PC-9 (cell line): ENCODE data around the gene STARD10. TPM values are rescaled to one million over a fixed set of nuclear protein-coding genes. Genes with fewer than 3 reads are reported as not detected.

Source experiments
- BruUV-seq: library from RNA; stranded (reverse); fragments of 400-500 nt; replicated peaks from 2 replicates; lab custom pipeline; 2021; lab: Mats Ljungman, UMichigan
- CTCF ChIA-PET: fragments of 300-600 bp; sonication (Branson Sonifier 250); formaldehyde crosslinking; loops from one replicate; lab custom pipeline; 2022; ENCODE audit warnings: antibody characterized with exemption; lab: Charles Lee
- POLR2A ChIA-PET: fragments of 300-600 bp; sonication (Branson Sonifier 250); formaldehyde crosslinking; loops from one replicate; lab custom pipeline; 2022; ENCODE audit warnings: antibody characterized with exemption; ENCODE audit not compliant: unreplicated experiment; lab: Charles Lee
- DNase-seq, 2 experiments: peaks; one replicate each; pipeline versions ENCODE4 v3.0.0 to v3.0.0-alpha.2; 2015 to 2022; ENCODE audit warnings: mixed read lengths in 1 of 2
- H2AFZ ChIP-seq: fragments of 200-600 bp; sonication (generic); 2 replicates; pipeline ENCODE4 v1.8.1; 2017; ENCODE audit warnings: antibody characterized with exemption
- H3F3A ChIP-seq: fragments of 200-600 bp; sonication (generic); 2 replicates; pipeline ENCODE4 v1.8.1; 2017; ENCODE audit warnings: antibody characterized with exemption, mild to moderate bottlenecking, low read depth; ENCODE audit not compliant: insufficient read depth
- H3K27ac ChIP-seq: fragments of 200-600 bp; sonication (generic); 2 replicates; pipeline ENCODE4 v1.6.1; 2016; ENCODE audit warnings: mixed run types
- H3K27me3 ChIP-seq: fragments of 200-600 bp; sonication (generic); 2 replicates; pipeline ENCODE4 v1.6.1; 2016; ENCODE audit warnings: low read depth, mixed run types; ENCODE audit not compliant: insufficient read depth
- H3K36me3 ChIP-seq: fragments of 200-600 bp; sonication (generic); 2 replicates; pipeline ENCODE4 v1.6.1; 2016; ENCODE audit warnings: low read depth, mixed run types
- H3K4me1 ChIP-seq: fragments of 200-600 bp; sonication (generic); replicated peaks from 2 replicates; pipeline ENCODE4 v1.6.1; 2016; ENCODE audit warnings: mixed run types; ENCODE audit not compliant: insufficient read depth
- H3K4me2 ChIP-seq: fragments of 200-600 bp; sonication (generic); 2 replicates; pipeline ENCODE4 v1.6.1; 2017; ENCODE audit warnings: mixed run types
- H3K4me3 ChIP-seq: fragments of 200-600 bp; sonication (generic); 2 replicates; pipeline ENCODE4 v1.6.1; 2016; ENCODE audit warnings: mixed run types
- H3K79me2 ChIP-seq: fragments of 200-600 bp; sonication (generic); 2 replicates; pipeline ENCODE4 v1.6.1; 2017; ENCODE audit warnings: low read depth, mixed run types
- H3K9me2 ChIP-seq: fragments of 200-600 bp; sonication (generic); 2 replicates; pipeline ENCODE4 v1.8.1; 2017; ENCODE audit warnings: mild to moderate bottlenecking; ENCODE audit not compliant: insufficient read depth
- H3K9me3 ChIP-seq: fragments of 200-600 bp; sonication (generic); 2 replicates; pipeline ENCODE4 v1.8.1; 2016; ENCODE audit warnings: low read depth; ENCODE audit not compliant: insufficient read depth
- H4K20me1 ChIP-seq: fragments of 200-600 bp; sonication (generic); 2 replicates; pipeline ENCODE4 v1.8.1; 2017; ENCODE audit not compliant: insufficient read depth
- CTCF ChIP-seq: fragments of 200-600 bp; sonication (generic); conservative IDR thresholded peaks from 2 replicates; pipeline ENCODE4 v1.6.1; 2017; ENCODE audit warnings: mixed run types, antibody characterized with exemption, mild to moderate bottlenecking, moderate library complexity
- EZH2 ChIP-seq: fragments of 200-600 bp; sonication (generic); IDR thresholded peaks from 2 replicates; pipeline ENCODE4 v1.8.0; 2017; ENCODE audit warnings: antibody characterized with exemption, low read depth
- intact Hi-C: fragments of 100-400 bp; cut with micrococcal nuclease; formaldehyde crosslinking; loops from one replicate; pipeline ENCODE4 v1.10.0; 2022; ENCODE audit not compliant: unreplicated experiment
- total RNA-seq: library from RNA; stranded (reverse); gene quantifications from 2 replicates; pipeline ENCODE4 v1.2.3, GENCODE V29; 2021

STARD10 gene
- total RNA-seq, 1 experiment from 2014 or later = 145 TPM

GRCh38 chr11:72780296-72781062 is 13.4 kb downstream of the STARD10 start:
- peaks cover 71% of the 10 kb centered on the region for H3K4me1 ChIP-seq
- peaks cover 46% of the 10 kb centered on the region for H3K79me2 ChIP-seq
- peak overlapping the region; percentile 84 for H2AFZ ChIP-seq
- no peak for DNase-seq
- H3K4me3 ChIP-seq = peak overlapping the region; percentile 96
- no peaks in the 10 kb centered on the region for H3K9me2 ChIP-seq
- intact Hi-C loops = no loop called here
- no peak overlapping the region; the same call in 1 of the 2 replicates for H3K27ac ChIP-seq
- ChIA-PET POLR2A (interaction anchor here (0.7 kb wide), 2 partner anchors 10 to 624 kb away, joined by 3 to 9 read pairs; no protein-coding TSS in a partner anchor), CTCF (no interaction called here)
- no peaks in the 10 kb centered on the region for H3K9me3 ChIP-seq
- no peaks in the 10 kb centered on the region for H3K27me3 ChIP-seq
- BruUV-seq = no TSS peak
- H3F3A ChIP-seq = peaks cover 45% of the 10 kb centered on the region
- TF ChIP-seq CTCF = no peak
- no peak for TF ChIP-seq EZH2
- peaks cover 5% of the 10 kb centered on the region; the same call in 1 of the 2 replicates for H4K20me1 ChIP-seq
- peaks cover 9% of the 10 kb centered on the region; the same call in 1 of the 2 replicates for H3K36me3 ChIP-seq
- peak overlapping the region; percentile 88 for H3K4me2 ChIP-seq

GRCh38 chr11:72779495-72780128 is 14.2 kb downstream of the STARD10 start:
- TSS peak; percentile 34 for BruUV-seq
- Histone ChIP-seq H3K9me2 (no peaks in the 10 kb centered on the region), H3K27me3 (no peaks in the 10 kb centered on the region), H3F3A (peaks cover 37% of the 10 kb centered on the region), H2AFZ (no peak overlapping the region), H3K79me2 (peaks cover 54% of the 10 kb centered on the region), H3K4me1 (peaks cover 62% of the 10 kb centered on the region), H3K27ac (no peak overlapping the region), H3K9me3 (no peaks in the 10 kb centered on the region), H3K36me3 (peaks cover 9% of the 10 kb centered on the region; the same call in 1 of the 2 replicates), H3K4me2 (peak overlapping the region; percentile 88), H4K20me1 (peaks cover 9% of the 10 kb centered on the region; the same call in 1 of the 2 replicates), H3K4me3 (peak overlapping the region; percentile 96; the same call in 1 of the 2 replicates)
- ChIA-PET CTCF (no interaction called here), POLR2A (interaction anchor here (0.6 kb wide), 1 partner anchor 515 kb away, joined by 3 read pairs; no protein-coding TSS in a partner anchor)
- DNase-seq = no peak
- TF ChIP-seq EZH2 (no peak), CTCF (no peak)
- intact Hi-C loops = no loop called here
